ENCODE measurements around the gene ARF1.

ARF1 gene

GRCh38 chr1:228087771-228088251 is 5.3 kb downstream of the ARF1 start:
- DNase-seq (ENCODE audit: low read depth in 2 of 2), result no peak

GRCh38 chr1:228088586-228089498 is 6.3 kb downstream of the ARF1 start:
- no peak for DNase-seq (ENCODE audit: low read depth in 2 of 2)

GRCh38 chr1:228089519-228090380 is 7.2 kb downstream of the ARF1 start:
- no peak for DNase-seq (ENCODE audit: low read depth in 2 of 2)

GRCh38 chr1:228090613-228091081 is 8.1 kb downstream of the ARF1 start:
- no peak for DNase-seq (ENCODE audit: low read depth in 2 of 2)

GRCh38 chr1:228091084-228091483 is 8.6 kb downstream of the ARF1 start:
- DNase-seq (ENCODE audit: low read depth in 2 of 2), result no peak

- no peak for DNase-seq (ENCODE audit: low read depth in 2 of 2)
These were observed 10.0 kb downstream of the ARF1 start for GRCh38 chr1:228092342-228093049.

GRCh38 chr1:228093050-228093906 is 10.8 kb downstream of the ARF1 start:
- DNase-seq (ENCODE audit: low read depth in 2 of 2), result no peak

- DNase-seq (ENCODE audit: low read depth in 2 of 2), result no peak
These were observed 12.0 kb downstream of the ARF1 start for GRCh38 chr1:228094432-228095016.

GRCh38 chr1:228095161-228095560 is 12.7 kb downstream of the ARF1 start:
- DNase-seq (ENCODE audit: low read depth in 2 of 2), result no peak

- DNase-seq (ENCODE audit: low read depth in 2 of 2), result no peak
These were observed 13.4 kb downstream of the ARF1 start for GRCh38 chr1:228095938-228096337.

- no peak for DNase-seq (ENCODE audit: low read depth in 2 of 2)
These were observed 14.2 kb downstream of the ARF1 start for GRCh38 chr1:228096416-228097332.

- DNase-seq (ENCODE audit: low read depth in 2 of 2), result no peak
These were observed 15.0 kb downstream of the ARF1 start for GRCh38 chr1:228097333-228098081.

GRCh38 chr1:228098323-228098931 is 15.9 kb downstream of the ARF1 start:
- DNase-seq (ENCODE audit: low read depth in 2 of 2), result no peak

GRCh38 chr1:228099331-228099732 is 16.8 kb downstream of the ARF1 start:
- no peak for DNase-seq (ENCODE audit: low read depth in 2 of 2)

- DNase-seq (ENCODE audit: low read depth in 2 of 2), result no peak
These were observed 18.5 kb downstream of the ARF1 start for GRCh38 chr1:228100822-228101613.

- DNase-seq (ENCODE audit: low read depth in 2 of 2), result no peak
These were observed 19.1 kb downstream of the ARF1 start for GRCh38 chr1:228101614-228101993.
